Mammary epithelial cell (primary cell): ENCODE data around the gene PRF1.

Source experiments
- CTCF ChIP-seq, 2 donors: IDR thresholded peaks in 1 of 2; conservative IDR thresholded peaks in 1 of 2; 2 replicates each; pipeline ENCODE4 v1.5.1; 2011 to 2012; ENCODE audit warnings: inconsistent platforms in 2 of 2, low read length in 2 of 2, mild to moderate bottlenecking in 2 of 2, control low read depth in 1 of 2, low read depth in 1 of 2; ENCODE audit not compliant: insufficient read depth in 1 of 2; ENCODE audit errors: extremely low read depth in 1 of 2
- EZH2 ChIP-seq: IDR thresholded peaks from 2 replicates; pipeline ENCODE4 v1.6.1; 2012; ENCODE audit warnings: low read length, inconsistent platforms, borderline replicate concordance

GRCh38 chr10:70650718-70651117 is 48.2 kb upstream of the PRF1 start:
- TF ChIP-seq EZH2 (no peak), CTCF (conservative IDR thresholded peaks at IDR 0.05 in 1 of 2, IDR thresholded peaks at IDR 0.05 in 1 of 2; ENCODE audit: extremely low read depth in 1 of 2, insufficient read depth in 1 of 2, low read depth in 1 of 2, low read length in 2 of 2) (no peak)
